ENCODE data around the gene PTGFRN.

Gene PTGFRN

DNA sequence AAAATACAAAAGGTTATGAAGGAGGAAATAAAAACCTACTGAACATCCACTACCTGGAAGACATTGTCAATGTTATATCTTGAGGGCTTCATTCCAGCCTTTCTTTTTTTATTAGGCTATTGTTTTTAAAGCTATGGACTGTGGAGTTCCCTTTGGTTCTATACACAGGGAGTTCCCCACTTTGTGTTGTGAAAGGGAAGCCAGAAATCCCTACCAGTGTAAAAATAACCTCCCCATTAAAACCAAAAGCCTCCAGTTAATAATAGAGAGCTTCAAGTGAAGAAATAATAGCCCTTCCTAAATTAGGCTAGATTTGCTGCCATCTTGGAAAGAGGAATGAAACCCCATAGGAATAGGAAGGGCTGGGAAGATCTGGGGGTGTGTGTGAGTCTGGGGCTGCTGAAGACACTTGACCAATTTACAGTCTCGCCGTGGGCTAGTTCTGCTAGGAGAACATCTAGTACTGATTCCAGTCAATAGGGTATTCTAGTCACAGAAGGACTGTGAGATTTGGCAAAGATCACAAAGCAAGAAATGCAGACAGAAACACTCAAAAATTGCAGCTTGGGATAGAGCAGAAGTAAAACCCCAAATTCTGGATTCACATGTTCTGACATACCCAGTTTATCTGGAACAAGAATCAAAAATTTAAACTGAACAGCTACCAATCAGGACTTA lies 32.4 kb upstream of the PTGFRN start:
- no peaks in the 10 kb centered on the region for H3K79me2 ChIP-seq (ENCODE audit: low read length)
- H3K9ac ChIP-seq (ENCODE audit: low read length) = no peak overlapping the region
- peaks cover 8% of the 10 kb centered on the region; the same call in 1 of the 2 replicates for H3K4me1 ChIP-seq (ENCODE audit: low read length)
- TF ChIP-seq CTCF (IDR thresholded peaks at IDR 0.05; ENCODE audit: low read depth, low read length) (no peak), EZH2phosphoT487 (IDR thresholded peaks at IDR 0.05; ENCODE audit: low read depth) (no peak)
- H3K9me3 ChIP-seq (ENCODE audit: insufficient read depth, low read length) = no peaks in the 10 kb centered on the region
- H3K27ac ChIP-seq (ENCODE audit: low read length) = no peak overlapping the region
- H4K20me1 ChIP-seq (ENCODE audit: insufficient read depth, low read length) = no peaks in the 10 kb centered on the region
- H3K4me2 ChIP-seq (ENCODE audit: low read length) = no peak overlapping the region
- H3K36me3 ChIP-seq (replicated peaks; ENCODE audit: low read depth, low read length) = no peaks in the 10 kb centered on the region
- no peak overlapping the region for H3K4me3 ChIP-seq (ENCODE audit: low read length)
- no peak overlapping the region for H2AFZ ChIP-seq (ENCODE audit: low read depth, low read length)
- H3K27me3 ChIP-seq (ENCODE audit: low read depth, low read length) = peaks cover 11% of the 10 kb centered on the region

DNA sequence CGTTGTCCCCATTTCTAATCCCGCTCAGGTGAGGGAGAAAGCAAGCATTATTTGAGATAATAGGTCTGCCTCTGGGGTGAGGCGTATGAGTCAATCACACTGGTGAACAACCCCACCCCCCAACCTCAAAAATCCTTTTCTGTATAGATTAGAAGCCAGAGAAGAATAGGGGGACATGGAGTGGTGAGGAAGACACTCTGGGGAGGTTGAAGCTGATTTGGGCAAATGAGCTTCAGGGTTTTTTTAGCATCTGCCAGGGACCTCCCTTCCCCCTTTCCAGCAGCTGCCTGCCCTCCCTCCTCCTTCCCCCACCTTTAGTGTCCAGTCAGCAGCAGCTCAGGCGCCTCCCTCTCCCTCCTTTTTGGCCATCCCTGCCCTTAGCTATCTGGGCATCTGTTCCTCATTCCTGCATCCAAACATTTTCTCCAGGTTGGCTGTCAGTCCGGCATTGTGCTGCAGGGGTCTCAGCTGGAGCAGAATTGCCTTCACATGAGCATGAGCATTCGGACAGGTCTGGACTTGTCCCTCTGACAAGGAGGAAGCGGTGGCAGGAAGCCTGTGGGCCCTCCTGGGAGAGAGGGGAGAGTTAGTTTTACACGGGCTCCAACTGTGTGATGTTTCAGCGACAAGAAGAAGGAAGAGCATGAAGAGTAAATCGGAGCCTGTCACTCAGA lies 30.8 kb upstream of the PTGFRN start:
- no peak overlapping the region for H3K4me3 ChIP-seq (ENCODE audit: low read length)
- H4K20me1 ChIP-seq (ENCODE audit: insufficient read depth, low read length) = no peaks in the 10 kb centered on the region
- no peaks in the 10 kb centered on the region for H3K9me3 ChIP-seq (ENCODE audit: insufficient read depth, low read length)
- no peak for TF ChIP-seq EZH2phosphoT487 (IDR thresholded peaks at IDR 0.05; ENCODE audit: low read depth)
- TF ChIP-seq CTCF (IDR thresholded peaks at IDR 0.05; ENCODE audit: low read depth, low read length) = no peak
- H3K4me2 ChIP-seq (ENCODE audit: low read length) = no peak overlapping the region
- no peak overlapping the region for H2AFZ ChIP-seq (ENCODE audit: low read depth, low read length)
- H3K79me2 ChIP-seq (ENCODE audit: low read length) = no peaks in the 10 kb centered on the region
- no peak overlapping the region for H3K27ac ChIP-seq (ENCODE audit: low read length)
- no peak overlapping the region for H3K9ac ChIP-seq (ENCODE audit: low read length)
- peaks cover 6% of the 10 kb centered on the region for H3K27me3 ChIP-seq (ENCODE audit: low read depth, low read length)
- peaks cover 8% of the 10 kb centered on the region; the same call in 1 of the 2 replicates for H3K4me1 ChIP-seq (ENCODE audit: low read length)
- no peaks in the 10 kb centered on the region for H3K36me3 ChIP-seq (replicated peaks; ENCODE audit: low read depth, low read length)

GRCh38 chr1:116879478-116880133 lies 30.1 kb upstream of the PTGFRN start:
- H3K9me3 ChIP-seq (ENCODE audit: insufficient read depth, low read length) = no peaks in the 10 kb centered on the region
- H3K27me3 ChIP-seq (ENCODE audit: low read depth, low read length) = peaks cover 6% of the 10 kb centered on the region
- no peak overlapping the region for H3K4me2 ChIP-seq (ENCODE audit: low read length)
- no peak overlapping the region for H3K27ac ChIP-seq (ENCODE audit: low read length)
- H3K36me3 ChIP-seq (replicated peaks; ENCODE audit: low read depth, low read length) = no peaks in the 10 kb centered on the region
- no peak overlapping the region for H3K9ac ChIP-seq (ENCODE audit: low read length)
- TF ChIP-seq EZH2phosphoT487 (IDR thresholded peaks at IDR 0.05; ENCODE audit: low read depth) (no peak), CTCF (IDR thresholded peaks at IDR 0.05; ENCODE audit: low read depth, low read length) (no peak)
- no peaks in the 10 kb centered on the region for H4K20me1 ChIP-seq (ENCODE audit: insufficient read depth, low read length)
- no peaks in the 10 kb centered on the region for H3K79me2 ChIP-seq (ENCODE audit: low read length)
- H2AFZ ChIP-seq (ENCODE audit: low read depth, low read length) = no peak overlapping the region
- peaks cover 8% of the 10 kb centered on the region; the same call in 1 of the 2 replicates for H3K4me1 ChIP-seq (ENCODE audit: low read length)
- H3K4me3 ChIP-seq (ENCODE audit: low read length) = no peak overlapping the region

DNA sequence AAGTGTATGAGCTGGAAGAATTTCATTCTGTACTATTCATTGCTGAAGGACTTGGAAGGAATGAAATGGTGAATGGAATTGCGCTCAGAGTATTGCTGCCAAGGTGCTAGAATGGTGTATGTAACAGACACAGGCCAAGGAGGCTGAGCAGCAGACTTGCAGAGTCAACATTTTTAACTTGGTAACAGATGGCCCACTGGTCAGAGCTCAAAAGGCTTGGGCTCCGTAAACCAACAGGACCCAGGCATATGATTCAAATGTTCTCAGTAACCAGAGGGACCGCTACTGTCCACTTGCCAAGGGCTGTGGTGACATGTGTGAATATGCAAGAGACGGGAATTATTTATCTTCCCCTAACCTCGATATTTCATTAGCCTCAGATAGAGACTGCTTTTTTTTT lies 28.8 kb upstream of the PTGFRN start:
- Histone ChIP-seq H3K36me3 (replicated peaks; ENCODE audit: low read depth, low read length) (no peaks in the 10 kb centered on the region), H3K9me3 (ENCODE audit: insufficient read depth, low read length) (no peaks in the 10 kb centered on the region), H3K4me2 (ENCODE audit: low read length) (no peak overlapping the region), H4K20me1 (ENCODE audit: insufficient read depth, low read length) (no peaks in the 10 kb centered on the region), H2AFZ (ENCODE audit: low read depth, low read length) (no peak overlapping the region), H3K4me1 (ENCODE audit: low read length) (peaks cover 8% of the 10 kb centered on the region; the same call in 1 of the 2 replicates), H3K27me3 (ENCODE audit: low read depth, low read length) (peaks cover 6% of the 10 kb centered on the region), H3K79me2 (ENCODE audit: low read length) (no peaks in the 10 kb centered on the region), H3K27ac (ENCODE audit: low read length) (no peak overlapping the region), H3K9ac (ENCODE audit: low read length) (no peak overlapping the region), H3K4me3 (ENCODE audit: low read length) (no peak overlapping the region)
- TF ChIP-seq CTCF (IDR thresholded peaks at IDR 0.05; ENCODE audit: low read depth, low read length) (no peak), EZH2phosphoT487 (IDR thresholded peaks at IDR 0.05; ENCODE audit: low read depth) (no peak)
